Tibial artery (tissue), 4 donors: Measurements from ENCODE around the gene ITGA5.

Source experiments
- DNase-seq, 2 donors: peaks; one replicate each; pipeline ENCODE4 v3.0.0-alpha.2; 2019
- H3K27ac ChIP-seq, 2 donors: fragments of 200-600 bp; sonication (generic) in 1 of 2; 1 replicate in 1 of 2; 2 replicates in 1 of 2; pipeline ENCODE4 v1.5.1; 2018 to 2019; ENCODE audit warnings: mild to moderate bottlenecking in 1 of 2
- H3K27me3 ChIP-seq, 2 donors: fragments of 200-600 bp; sonication (generic) in 1 of 2; one replicate each; pipeline versions ENCODE4 v1.5.1 to v1.6.0; 2016 to 2019
- H3K36me3 ChIP-seq, 3 donors: fragments of 200-600 bp; sonication (generic) in 2 of 3; one replicate each; pipeline ENCODE4 v1.5.1; 2016 to 2019; ENCODE audit warnings: mild to moderate bottlenecking in 2 of 3
- H3K4me1 ChIP-seq, 4 donors: fragments of 200-600 bp; sonication (generic) in 2 of 4; 1 replicate in 3 of 4; 2 replicates in 1 of 4; pipeline ENCODE4 v1.5.1; 2016 to 2019
- H3K4me3 ChIP-seq, 2 donors: fragments of 200-600 bp; sonication (generic) in 1 of 2; 1 replicate in 1 of 2; 2 replicates in 1 of 2; pipeline ENCODE4 v1.5.1; 2018 to 2019; ENCODE audit warnings: mild to moderate bottlenecking in 2 of 2
- H3K9me3 ChIP-seq, 3 donors: fragments of 200-600 bp; sonication (generic) in 1 of 3; one replicate each; pipeline ENCODE4 v1.5.1; 2016 to 2019
- CTCF ChIP-seq, 2 experiments: fragments of 200-600 bp in 1 of 2; fragments of 450-650 bp in 1 of 2; IDR thresholded peaks; one replicate each; pipeline ENCODE4 v1.5.1; 2017 to 2019; ENCODE audit warnings: antibody characterized with exemption in 2 of 2, mild to moderate bottlenecking in 1 of 2, moderate library complexity in 1 of 2
- intact Hi-C: fragments of 100-400 bp; cut with DNase I; formaldehyde crosslinking; loops from one replicate; pipeline ENCODE4 v1.15.0; 2023; ENCODE audit warnings: low total_unique reads

The ITGA5 gene

DNA sequence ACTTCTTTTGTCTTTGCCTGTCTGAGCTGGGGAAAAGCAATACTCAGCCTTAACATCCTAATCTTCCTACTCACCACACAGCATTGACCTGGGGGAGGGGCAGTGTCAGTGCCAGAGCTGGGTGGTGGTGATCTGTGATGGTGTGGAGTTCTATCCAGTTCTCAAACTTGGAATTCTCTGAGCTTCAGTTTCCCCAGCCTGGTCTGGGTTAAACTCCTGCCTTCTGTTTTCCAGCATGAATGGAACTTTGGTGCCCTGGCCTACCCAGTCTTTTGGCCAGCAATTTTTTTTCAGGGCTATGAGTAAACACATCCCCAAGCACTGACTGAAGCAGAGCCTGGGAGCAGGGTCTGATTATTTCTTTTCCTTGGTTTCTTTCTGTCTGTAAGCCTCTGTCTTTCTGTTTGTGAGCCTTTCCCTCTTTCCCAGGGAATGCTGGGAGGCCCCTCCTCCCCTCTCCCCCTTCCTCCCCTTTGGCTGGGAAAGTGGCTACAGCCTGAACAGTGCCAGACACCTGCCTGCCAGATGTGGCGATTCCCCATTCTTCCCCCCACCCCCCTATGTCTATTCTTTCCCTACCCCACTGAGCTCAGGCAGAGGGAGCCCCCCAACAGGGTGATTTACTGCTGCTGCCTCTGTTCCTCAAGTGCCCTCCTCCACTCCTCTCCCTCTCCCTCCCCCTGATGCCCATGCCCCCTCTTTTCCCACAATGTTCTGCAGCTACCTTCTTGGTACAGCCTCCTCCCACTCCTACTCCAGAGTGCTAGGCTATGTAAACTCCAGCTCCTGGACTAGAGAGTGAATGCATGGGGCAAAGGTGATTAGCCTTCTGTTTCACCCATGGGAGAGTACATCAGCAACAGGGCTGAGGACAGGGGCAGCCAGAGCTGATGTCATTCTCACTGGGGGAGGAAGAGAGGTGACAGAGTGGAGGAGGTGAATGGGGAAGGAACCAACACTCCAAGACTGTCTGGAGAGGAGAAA is 65.9 kb downstream of the ITGA5 start:
- no peak for TF ChIP-seq CTCF (IDR thresholded peaks at IDR 0.05)
- peaks cover 0 to 28% (median 18%) of the 10 kb centered on the region in 4 donors for H3K4me1 ChIP-seq
- H3K9me3 ChIP-seq: no peaks in the 10 kb centered on the region
- peaks cover 25 to 35% (median 31%) of the 10 kb centered on the region in 3 donors for H3K36me3 ChIP-seq
- no peak for DNase-seq
- intact Hi-C loops: no loop called here
- peak overlapping the region; percentile 8 to 56 for H3K27ac ChIP-seq
- H3K27me3 ChIP-seq: no peaks in the 10 kb centered on the region
- H3K4me3 ChIP-seq: no peak overlapping the region

GRCh38 chr12:54352022-54352531 is 67.0 kb downstream of the ITGA5 start:
- intact Hi-C loops: no loop called here
- H3K4me3 ChIP-seq: peak overlapping the region; percentile 8 to 15
- peak in 1 of 2 donors; percentile 73 for DNase-seq

GRCh38 chr12:54351341-54351740 is 67.7 kb downstream of the ITGA5 start:
- intact Hi-C loops: no loop called here
- no peaks in the 10 kb centered on the region for H3K27me3 ChIP-seq
- no peak overlapping the region for H3K27ac ChIP-seq
- H3K9me3 ChIP-seq: no peaks in the 10 kb centered on the region
- peaks cover 44 to 53% (median 50%) of the 10 kb centered on the region in 3 donors for H3K36me3 ChIP-seq
- peaks cover 0 to 22% (median 15%) of the 10 kb centered on the region in 4 donors for H3K4me1 ChIP-seq
- TF ChIP-seq CTCF (IDR thresholded peaks at IDR 0.05): no peak
- H3K4me3 ChIP-seq: no peak overlapping the region
- DNase-seq: no peak

More at GRCh38 chr12:54352022-54352531, 67.0 kb downstream of the ITGA5 start:
- H3K27ac ChIP-seq: peak overlapping the region; percentile 8 to 56
- TF ChIP-seq CTCF (IDR thresholded peaks at IDR 0.05): no peak
- peaks cover 0 to 22% (median 15%) of the 10 kb centered on the region in 4 donors for H3K4me1 ChIP-seq
- H3K9me3 ChIP-seq: no peaks in the 10 kb centered on the region
- H3K27me3 ChIP-seq: no peaks in the 10 kb centered on the region
- peaks cover 36 to 46% (median 42%) of the 10 kb centered on the region in 3 donors for H3K36me3 ChIP-seq

GRCh38 chr12:54350743-54351142 is 68.3 kb downstream of the ITGA5 start:
- no peaks in the 10 kb centered on the region for H3K9me3 ChIP-seq
- peaks cover 49 to 59% (median 56%) of the 10 kb centered on the region in 3 donors for H3K36me3 ChIP-seq
- no peak overlapping the region for H3K27ac ChIP-seq
- no peaks in the 10 kb centered on the region for H3K27me3 ChIP-seq
- H3K4me1 ChIP-seq: peaks cover 0 to 22% (median 15%) of the 10 kb centered on the region in 4 donors
- no peak for DNase-seq
- no peak overlapping the region for H3K4me3 ChIP-seq
- no peak for TF ChIP-seq CTCF (IDR thresholded peaks at IDR 0.05)
- intact Hi-C loops: no loop called here

GRCh38 chr12:54349679-54350078 is 69.4 kb downstream of the ITGA5 start:
- TF ChIP-seq CTCF (IDR thresholded peaks at IDR 0.05): no peak
- peaks cover 57 to 70% (median 65%) of the 10 kb centered on the region in 3 donors for H3K36me3 ChIP-seq
- H3K4me1 ChIP-seq: peaks cover 0 to 22% (median 15%) of the 10 kb centered on the region in 4 donors
- intact Hi-C loops: loop anchor here (5.0 kb wide), 1 partner anchor 102 kb away; no protein-coding TSS in a partner anchor
- H3K27me3 ChIP-seq: no peaks in the 10 kb centered on the region
- no peak overlapping the region for H3K4me3 ChIP-seq
- no peak overlapping the region for H3K27ac ChIP-seq
- no peak for DNase-seq
- no peaks in the 10 kb centered on the region for H3K9me3 ChIP-seq
